DMS153 treated with DMSO at 0.1 percent for 48 hours (cell line): ENCODE data around the gene CACNA2D4.
A peak's percentile ranks its signal among the peaks of the same experiment; 100 is the strongest.

ENCODE experiments used
- DNase-seq: peaks from one replicate; lab custom pipeline; 2025; ENCODE audit not compliant: unreplicated experiment; lab: John Stamatoyannopoulos, UW

Gene CACNA2D4

GRCh38 chr12:1806301-1807086, 112.0 kb downstream of the CACNA2D4 start:
- DNase-seq, result no peak

GRCh38 chr12:1805441-1806081, 112.9 kb downstream of the CACNA2D4 start:
- DNase-seq, result no peak

- peak; percentile 86 for DNase-seq
Measured at GRCh38 chr12:1804545-1805332, 113.7 kb downstream of the CACNA2D4 start.

GRCh38 chr12:1803736-1804135, 114.7 kb downstream of the CACNA2D4 start:
- DNase-seq, result no peak

- no peak for DNase-seq
Measured at GRCh38 chr12:1801303-1801975, 117.0 kb downstream of the CACNA2D4 start.

- no peak for DNase-seq
Measured at GRCh38 chr12:1800401-1801302, 117.8 kb downstream of the CACNA2D4 start.

- DNase-seq, result no peak
Measured at GRCh38 chr12:1799882-1800400, 118.5 kb downstream of the CACNA2D4 start.

GRCh38 chr12:1799051-1799881, 119.2 kb downstream of the CACNA2D4 start:
- no peak for DNase-seq

GRCh38 chr12:1798641-1799020, 119.8 kb downstream of the CACNA2D4 start:
- no peak for DNase-seq

- DNase-seq, result no peak
Measured at GRCh38 chr12:1797991-1798640, 120.3 kb downstream of the CACNA2D4 start.

- DNase-seq, result peak; percentile 2
Measured at GRCh38 chr12:1797011-1797901, 121.2 kb downstream of the CACNA2D4 start.

- peak; percentile 3 for DNase-seq
Measured at GRCh38 chr12:1796515-1797010, 121.9 kb downstream of the CACNA2D4 start.

GRCh38 chr12:1795785-1796514, 122.5 kb downstream of the CACNA2D4 start:
- peak; percentile 80 for DNase-seq

- DNase-seq, result no peak
Measured at GRCh38 chr12:1795221-1795784, 123.1 kb downstream of the CACNA2D4 start.

- no peak for DNase-seq
Measured at GRCh38 chr12:1794440-1795090, 123.9 kb downstream of the CACNA2D4 start.
